Measurements from ENCODE around the gene SLC2A4RG. TPM values are rescaled to one million over a fixed set of nuclear protein-coding genes. Genes with fewer than 3 reads are reported as not detected.

SLC2A4RG gene
- total and polyA plus RNA-seq, 2 of the 13 experiments (the other 11 are each of a cell fraction or from before 2014, with no cell fraction given): 91.4 to 95.9 TPM

- TF ChIP-seq ZNF142 (CRISPR knock-in tag; IDR thresholded peaks at IDR 0.05) (peak; percentile 90), ZNF460 (CRISPR knock-in tag; IDR thresholded peaks at IDR 0.05; ENCODE audit: borderline replicate concordance) (peak; percentile 61), NFIC (IDR thresholded peaks at IDR 0.05; ENCODE audit: low read length) (no peak), MXI1 (IDR thresholded peaks at IDR 0.05; ENCODE audit: borderline replicate concordance, low read depth, low read length) (peak; percentile 95; the same call in 1 of the 3 replicates), ZNF501 (CRISPR knock-in tag; IDR thresholded peaks at IDR 0.05) (peak; percentile 94; the same call in 1 of the 2 replicates), ZNF235 (CRISPR knock-in tag; IDR thresholded peaks at IDR 0.05; ENCODE audit: borderline replicate concordance) (peak; percentile 95; the same call in 1 of the 2 replicates), LBX2 (CRISPR knock-in tag; IDR thresholded peaks at IDR 0.05; ENCODE audit: borderline replicate concordance) (peak; percentile 97), GATA4 (IDR thresholded peaks at IDR 0.05; ENCODE audit: borderline replicate concordance, low read depth) (peak; percentile 18; the same call in 1 of the 2 replicates), ZBTB2 (CRISPR knock-in tag; IDR thresholded peaks at IDR 0.05; ENCODE audit: low read depth) (peak; percentile 98), ZBTB44 (CRISPR knock-in tag; IDR thresholded peaks at IDR 0.05) (peak; percentile 68; the same call in 1 of the 2 replicates), REPIN1 (CRISPR knock-in tag; IDR thresholded peaks at IDR 0.05; ENCODE audit: borderline replicate concordance, low read depth) (peak; percentile 93), ZKSCAN1 (IDR thresholded peaks at IDR 0.05; ENCODE audit: low read length) (peak; percentile 14; the same call in 1 of the 2 replicates), ZNF558 (CRISPR knock-in tag; IDR thresholded peaks at IDR 0.05; ENCODE audit: borderline replicate concordance) (peak; percentile 71; the same call in 1 of the 2 replicates), ATF7 (IDR thresholded peaks at IDR 0.05) (no peak), ATF7 (CRISPR knock-in tag; IDR thresholded peaks at IDR 0.05) (peak; percentile 91), KAT8 (CRISPR knock-in tag; IDR thresholded peaks at IDR 0.05) (peak; percentile 99), SMYD3 (CRISPR knock-in tag; IDR thresholded peaks at IDR 0.05) (peak; percentile 97), MBNL3 (CRISPR knock-in tag; conservative IDR thresholded peaks at IDR 0.05) (no peak), ZNF589 (CRISPR knock-in tag; conservative IDR thresholded peaks at IDR 0.05) (no peak; the same call in 1 of the 2 replicates), ZNF572 (CRISPR knock-in tag; IDR thresholded peaks at IDR 0.05) (peak; percentile 57; the same call in 1 of the 2 replicates)
Observed at GRCh38 chr20:63707558-63708300, 31.8 kb upstream of the SLC2A4RG start, which contains the start of the genes ARFRP1 and ZGPAT (continued).

Data from HepG2 (cell line).